Activated CD4-positive, alpha-beta T cell treated with anti-CD3 and anti-CD28 coated beads, Interleukin-2, amount 50 U/mL, for 1 hour (primary cell): Measurements from ENCODE around the gene COX7A1.
"Not testable (repeated sequence)": the region's sequence is repeated elsewhere in the genome, so short reads cannot be mapped to it uniquely, and the experiment has no call there.

Experiments used
- DNase-seq: peaks from one replicate; pipeline ENCODE4 v3.0.0-alpha.2; 2020

Gene COX7A1

GRCh38 chr19:36141039-36141927 lies 11.0 kb downstream of the COX7A1 start:
- DNase-seq: peak; percentile 92

- DNase-seq: no peak
These were observed 11.8 kb downstream of the COX7A1 start for GRCh38 chr19:36140304-36141038.

- peak; percentile 87 for DNase-seq
These were observed 12.6 kb downstream of the COX7A1 start, which contains the start of gene CAPNS1 for GRCh38 chr19:36139473-36140303. Gene CAPNS1, plus strand, starts transcription at chr19:36140066. Its CDS starts 946 bp downstream, at chr19:36141012.

GRCh38 chr19:36139120-36139472 lies 13.2 kb downstream of the COX7A1 start:
- no peak for DNase-seq

- DNase-seq: no peak
These were observed 15.1 kb downstream of the COX7A1 start for GRCh38 chr19:36136964-36137686.

GRCh38 chr19:36134867-36135266 lies 17.4 kb downstream of the COX7A1 start:
- not testable (repeated sequence) for DNase-seq

- not testable (repeated sequence) for DNase-seq
These were observed 21.0 kb downstream of the COX7A1 start for GRCh38 chr19:36131221-36131620.

- DNase-seq: no peak
These were observed 23.9 kb downstream of the COX7A1 start for GRCh38 chr19:36128392-36128736.

- DNase-seq: no peak
These were observed 26.7 kb downstream of the COX7A1 start for GRCh38 chr19:36125557-36125956.

GRCh38 chr19:36121486-36122124 lies 30.6 kb downstream of the COX7A1 start:
- no peak for DNase-seq

GRCh38 chr19:36120984-36121358 lies 31.3 kb downstream of the COX7A1 start:
- DNase-seq: no peak

- DNase-seq: no peak
These were observed 31.9 kb downstream of the COX7A1 start for GRCh38 chr19:36120092-36120983.

GRCh38 chr19:36116344-36116637 lies 36.0 kb downstream of the COX7A1 start:
- DNase-seq: no peak

GRCh38 chr19:36115453-36116343 lies 36.5 kb downstream of the COX7A1 start, which contains the start of gene TBCB:
Gene TBCB, plus strand, starts transcription at chr19:36115468. Its CDS starts 93 bp downstream, at chr19:36115561.
- peak; percentile 89 for DNase-seq

- peak; percentile 97 for DNase-seq
These were observed 37.4 kb downstream of the COX7A1 start, which contains the start of gene POLR2I for GRCh38 chr19:36114721-36115452. Gene POLR2I, minus strand, starts transcription at chr19:36114875. Its CDS starts 19 bp downstream, at chr19:36114856.

GRCh38 chr19:36113894-36114720 lies 38.1 kb downstream of the COX7A1 start:
- DNase-seq: no peak

- DNase-seq: no peak
These were observed 38.8 kb downstream of the COX7A1 start for GRCh38 chr19:36113425-36113824.

GRCh38 chr19:36112678-36113077 lies 39.6 kb downstream of the COX7A1 start:
- DNase-seq: no peak
